K562 (cell line): ENCODE results near the gene GNG3. TPM values are rescaled to one million over a fixed set of nuclear protein-coding genes. Genes with fewer than 3 reads are reported as not detected.

Experiments used
- EWSR1 ChIP-seq: fragments of 450-650 bp; IDR thresholded peaks from 2 replicates; pipeline ENCODE4 v1.6.1; 2018; ENCODE audit warnings: borderline replicate concordance, mild to moderate bottlenecking, low read depth, moderate library complexity; ENCODE audit not compliant: partially characterized antibody
- FOS ChIP-seq: IDR thresholded peaks from 3 replicates; pipeline ENCODE4 v1.6.1; 2011; ENCODE audit not compliant: insufficient read length; ENCODE audit errors: extremely low read depth
- HLTF ChIP-seq: fragments of 450-650 bp; IDR thresholded peaks from 2 replicates; pipeline ENCODE4 v1.6.1; 2016
- NCOA4 ChIP-seq: fragments of 450-650 bp; IDR thresholded peaks from 2 replicates; pipeline ENCODE4 v1.6.1; 2018; ENCODE audit warnings: mild to moderate bottlenecking; ENCODE audit not compliant: partially characterized antibody
- NUFIP1 ChIP-seq: fragments of 450-650 bp; IDR thresholded peaks from 2 replicates; pipeline ENCODE4 v1.6.1; 2018; ENCODE audit not compliant: partially characterized antibody
- SIRT6 ChIP-seq: IDR thresholded peaks from one replicate; pipeline ENCODE4 v1.6.1; 2012; ENCODE audit warnings: low read depth, mild to moderate bottlenecking, control low read depth, inconsistent platforms, low read length, moderate library complexity
- SNAPC5 ChIP-seq: fragments of 250-450 bp; sonication (Bioruptor Pico); IDR thresholded peaks from 2 replicates; pipeline ENCODE4 v1.8.0; 2021; ENCODE audit warnings: moderate library complexity, mild to moderate bottlenecking, inconsistent platforms
- SNIP1 ChIP-seq: fragments of 450-650 bp; IDR thresholded peaks from 2 replicates; pipeline ENCODE4 v1.7.1; 2017; ENCODE audit warnings: low read depth, mild to moderate bottlenecking
- ZBTB17 ChIP-seq: fragments of 450-650 bp; formaldehyde crosslinking; IDR thresholded peaks from 2 replicates; pipeline ENCODE4 v1.4.0; 2020; ENCODE audit warnings: mild to moderate bottlenecking
- ZBTB9 ChIP-seq: fragments of 450-650 bp; formaldehyde crosslinking; IDR thresholded peaks from 2 replicates; pipeline ENCODE4 v1.4.0; 2020; ENCODE audit warnings: mild to moderate bottlenecking, moderate library complexity
- ZNF282 ChIP-seq: sonication (generic); formaldehyde crosslinking; IDR thresholded peaks from 2 replicates; pipeline ENCODE4 v1.8.1; 2023; ENCODE audit warnings: missing genetic modification reagents
- ZNF318 ChIP-seq, 2 experiments: fragments of 450-650 bp; IDR thresholded peaks; 2 replicates each; pipeline ENCODE4 v1.6.1; 2016; ENCODE audit warnings: mild to moderate bottlenecking in 2 of 2, borderline replicate concordance in 1 of 2, low read depth in 1 of 2, moderate library complexity in 1 of 2
- ZNF592 ChIP-seq: fragments of 450-650 bp; IDR thresholded peaks from 2 replicates; pipeline ENCODE4 v1.6.1; 2017; ENCODE audit warnings: antibody characterized with exemption, mild to moderate bottlenecking
- ZNF717 ChIP-seq: fragments of 250-450 bp; sonication (Bioruptor Pico); IDR thresholded peaks from 2 replicates; pipeline ENCODE4 v1.5.0; 2021
- polyA plus RNA-seq, 8 experiments: library from polyadenylated mRNA; depleted of rRNA in 4 of 8; stranded (reverse) in 5 of 8; unstranded in 3 of 8; fragments of >200 nt; fragmentation: Nextera tagmentation in 2 of 8; fragmentation: Illumina TruSeq in 1 of 8; extraction: Ambion mirVana in 2 of 8; extraction: Trizol in 1 of 8; gene quantifications; 2 replicates each; pipeline versions ENCODE4 v1.2.1 to v1.2.3, GENCODE V29; 2011 to 2014; ENCODE audit warnings: inconsistent platforms in 1 of 8, missing spikeins in 1 of 8
- total RNA-seq, 7 experiments: library from RNA; depleted of rRNA in 6 of 7; stranded (reverse); fragments of >200 nt in 6 of 7; fragmentation: Illumina TruSeq in 2 of 7; extraction: Trizol in 2 of 7; gene quantifications; 2 replicates each; pipeline versions ENCODE4 v1.2.1 to v1.2.3, GENCODE V29; 2011 to 2021; ENCODE audit warnings: low replicate concordance in 1 of 7

The GNG3 gene
- total and polyA plus RNA-seq, 9 of the 15 experiments (the other 6 are each of a cell fraction or from before 2014, with no cell fraction given) = 0.07 TPM; not detected in 8

GRCh38 chr11:62671608-62672389, 35.7 kb upstream of the GNG3 start, which contains the start of the genes LBHD1 and UQCC3 (continued):
- TF ChIP-seq ZNF318 (IDR thresholded peaks at IDR 0.05; ENCODE audit: borderline replicate concordance in 1 of 2, low read depth in 1 of 2) = no peak
- TF ChIP-seq ZBTB17 (CRISPR knock-in tag) = no peak
- peak; percentile 57; the same call in 1 of the 2 replicates for TF ChIP-seq ZBTB9
- TF ChIP-seq NCOA4 = no peak
- TF ChIP-seq ZNF282 (CRISPR knock-in tag) = no peak
- no peak for TF ChIP-seq SIRT6
- TF ChIP-seq SNAPC5 = no peak
- TF ChIP-seq SNIP1 = peak; percentile 97
- no peak for TF ChIP-seq ZNF592
- TF ChIP-seq HLTF = no peak
- TF ChIP-seq FOS = no peak
- TF ChIP-seq NUFIP1 = no peak
- TF ChIP-seq ZNF717 (CRISPR knock-in tag) = no peak
- TF ChIP-seq EWSR1 = no peak
